Stimulated activated CD4-positive, alpha-beta T cell treated with anti-CD3 and anti-CD28 coated beads, Interleukin-12 subunit alpha, Interleukin-12 subunit beta, amount 100 ng/mL, for 48 hours (primary cell): ENCODE data around the gene HSFX3.
"Not testable (repeated sequence)": the region's sequence is repeated elsewhere in the genome, so short reads cannot be mapped to it uniquely, and the experiment has no call there.

ENCODE experiments used
- DNase-seq, 3 donors: peaks; one replicate each; pipeline ENCODE4 v3.0.0-alpha.2; 2020; ENCODE audit warnings: low read depth in 2 of 3, low spot score in 1 of 3

Gene HSFX3

GRCh38 chrX:149518236-149518635, 31.5 kb downstream of the HSFX3 start:
- DNase-seq, result no peak

DNA sequence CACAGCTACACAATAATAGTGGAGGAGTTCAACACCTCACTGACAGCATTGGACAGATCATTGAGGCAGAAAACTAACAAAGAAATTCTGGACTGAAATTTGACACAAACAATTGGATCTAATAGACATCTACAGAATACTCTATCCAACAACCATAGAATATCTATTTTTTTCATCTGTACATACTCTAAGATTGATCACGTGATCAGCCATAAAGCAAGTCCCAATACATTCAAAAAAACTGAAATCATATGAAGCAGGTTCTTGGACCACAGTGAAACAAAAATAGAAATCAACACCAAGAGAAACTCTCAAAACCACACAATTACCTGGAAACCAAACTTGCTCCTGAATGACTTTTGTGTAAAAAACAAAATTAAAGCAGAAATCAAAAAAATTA, 32.4 kb downstream of the HSFX3 start:
- DNase-seq, result no peak

- DNase-seq, result no peak
Measured at GRCh38 chrX:149516604-149517003, 33.1 kb downstream of the HSFX3 start.

DNA sequence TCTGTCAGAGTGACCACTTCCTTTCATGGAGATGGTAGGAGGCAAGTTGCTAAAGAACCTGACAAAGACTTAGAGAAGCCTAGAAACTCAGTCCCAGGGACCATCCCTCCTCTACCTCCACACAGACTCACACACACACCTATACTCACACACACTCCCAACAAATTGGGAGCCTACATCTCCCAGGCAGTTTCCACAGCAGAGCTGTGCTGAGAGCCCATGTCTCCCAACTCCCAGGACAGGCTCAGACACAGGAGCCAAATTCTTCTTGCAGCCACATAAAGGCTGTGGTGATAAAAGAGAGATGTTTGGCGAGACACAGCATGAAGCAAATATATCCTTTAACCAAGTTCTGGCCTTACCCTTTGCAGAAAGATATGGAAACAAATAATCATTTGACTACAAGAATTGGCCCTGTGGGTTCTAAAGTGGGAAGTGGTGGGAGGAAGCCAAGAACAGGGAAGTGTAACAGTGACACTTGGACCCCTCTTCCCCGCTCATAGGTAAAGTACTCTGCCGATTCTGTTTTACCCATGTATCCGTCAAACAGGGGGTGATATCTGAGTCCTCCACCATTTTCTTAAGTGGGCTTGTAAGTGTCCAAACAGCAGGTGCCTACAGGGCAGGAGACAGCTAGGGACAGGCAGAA, 33.6 kb downstream of the HSFX3 start:
- no peak for DNase-seq

DNA sequence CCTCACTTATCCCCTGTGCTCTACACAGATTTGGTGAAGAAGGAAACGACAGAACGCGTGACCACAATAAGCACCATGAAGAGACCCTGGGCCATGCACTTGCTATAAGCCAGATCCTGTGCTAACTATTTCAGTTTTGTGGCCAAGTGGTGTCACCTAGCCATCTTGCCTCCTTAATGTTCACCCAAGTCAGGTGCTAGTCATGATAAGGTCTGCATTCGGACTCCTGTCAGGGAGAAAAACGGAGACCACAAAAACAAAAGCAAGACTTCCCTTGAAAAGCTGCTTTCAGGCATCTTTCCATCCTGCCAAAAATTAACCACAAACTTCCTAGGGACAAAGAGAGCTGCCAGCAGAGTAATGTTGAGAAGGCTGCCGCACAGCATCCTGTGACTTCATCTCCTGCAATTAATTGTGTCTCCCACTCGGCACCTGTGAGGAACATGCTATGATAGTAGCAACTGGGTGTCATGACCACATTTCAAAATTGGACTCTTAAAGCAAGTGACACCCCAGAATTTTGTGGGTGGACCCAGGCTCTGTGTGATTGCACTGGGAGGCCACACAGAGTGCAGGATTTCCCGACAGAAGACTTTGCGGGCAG, 35.8 kb downstream of the HSFX3 start:
- DNase-seq, result no peak

DNA sequence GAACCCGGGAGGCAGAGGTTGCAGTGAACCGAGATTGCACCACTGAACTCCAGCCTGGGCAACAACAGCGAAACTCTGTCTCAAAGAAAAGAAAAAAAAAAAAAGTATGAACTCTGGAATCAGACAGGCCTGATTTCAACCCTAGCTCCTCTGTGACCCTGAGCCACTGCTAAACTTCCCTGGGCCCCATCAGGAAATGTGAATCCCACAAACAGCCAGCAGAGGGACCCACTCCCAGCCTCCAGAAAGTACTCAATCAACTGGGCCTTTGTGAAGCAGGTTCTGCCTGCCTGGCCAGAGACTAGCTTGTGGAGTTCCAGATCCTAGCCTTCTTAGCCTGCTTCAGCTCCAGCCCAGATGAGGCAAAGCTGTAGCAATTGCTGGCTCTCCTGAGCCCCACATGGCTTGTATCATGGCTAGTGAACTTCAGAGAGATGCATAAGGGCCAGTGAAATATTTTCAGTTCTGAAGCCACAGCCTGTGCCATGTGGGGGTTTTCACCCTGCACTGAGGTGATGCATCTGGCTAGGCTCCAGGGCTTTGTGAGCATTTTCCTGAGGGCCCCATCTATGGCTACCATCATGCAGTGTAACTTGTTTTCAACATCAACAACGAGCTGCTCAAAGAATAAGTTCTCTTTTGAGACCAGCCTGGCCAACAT, 37.4 kb downstream of the HSFX3 start:
- DNase-seq, result peak in 1 of 3 donors; percentile 65

DNA sequence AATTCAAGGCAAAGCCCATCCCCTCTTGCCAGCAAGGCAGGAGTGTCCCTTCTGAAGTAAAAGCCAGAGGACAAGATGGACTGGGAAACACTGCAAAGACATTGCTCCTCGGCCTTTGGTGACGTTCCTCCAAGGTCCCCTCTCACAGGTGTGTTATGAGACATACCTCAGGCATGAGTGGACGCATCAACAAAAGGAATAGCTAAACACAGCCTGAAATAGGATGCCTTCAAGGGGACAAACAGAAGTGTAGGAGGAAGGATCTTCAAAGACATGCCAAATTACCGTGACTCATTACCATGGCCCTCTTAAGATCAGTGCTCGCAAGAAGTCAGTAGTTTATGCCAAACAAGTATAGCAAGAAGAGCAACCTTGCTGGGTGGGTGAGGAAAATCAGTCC, 38.6 kb downstream of the HSFX3 start:
- DNase-seq, result no peak

- no peak for DNase-seq
Measured at GRCh38 chrX:149510386-149510785, 39.3 kb downstream of the HSFX3 start.

GRCh38 chrX:149508467-149508866, 41.3 kb downstream of the HSFX3 start:
- DNase-seq, result no peak

DNA sequence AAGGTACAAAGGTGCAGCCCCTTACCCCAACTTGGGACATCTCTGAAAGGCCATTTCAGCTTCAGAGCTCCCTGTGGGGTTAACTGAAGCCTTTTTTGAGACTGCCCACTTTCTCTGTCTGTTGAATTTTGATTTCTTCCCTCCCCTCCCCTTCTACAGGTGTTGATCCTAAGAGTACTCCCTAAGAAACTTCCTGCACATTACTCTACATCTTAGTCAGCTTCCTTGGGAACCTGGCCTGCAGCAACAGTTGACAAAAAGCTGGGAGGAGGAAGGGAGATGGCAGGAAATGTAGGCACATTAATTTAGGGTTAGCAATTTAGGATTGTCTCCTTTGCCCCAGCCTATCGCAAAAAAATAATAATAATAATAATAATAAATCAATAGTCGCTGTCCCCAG, 43.4 kb downstream of the HSFX3 start:
- DNase-seq, result no peak

GRCh38 chrX:149505671-149506070, 44.1 kb downstream of the HSFX3 start:
- no peak for DNase-seq

DNA sequence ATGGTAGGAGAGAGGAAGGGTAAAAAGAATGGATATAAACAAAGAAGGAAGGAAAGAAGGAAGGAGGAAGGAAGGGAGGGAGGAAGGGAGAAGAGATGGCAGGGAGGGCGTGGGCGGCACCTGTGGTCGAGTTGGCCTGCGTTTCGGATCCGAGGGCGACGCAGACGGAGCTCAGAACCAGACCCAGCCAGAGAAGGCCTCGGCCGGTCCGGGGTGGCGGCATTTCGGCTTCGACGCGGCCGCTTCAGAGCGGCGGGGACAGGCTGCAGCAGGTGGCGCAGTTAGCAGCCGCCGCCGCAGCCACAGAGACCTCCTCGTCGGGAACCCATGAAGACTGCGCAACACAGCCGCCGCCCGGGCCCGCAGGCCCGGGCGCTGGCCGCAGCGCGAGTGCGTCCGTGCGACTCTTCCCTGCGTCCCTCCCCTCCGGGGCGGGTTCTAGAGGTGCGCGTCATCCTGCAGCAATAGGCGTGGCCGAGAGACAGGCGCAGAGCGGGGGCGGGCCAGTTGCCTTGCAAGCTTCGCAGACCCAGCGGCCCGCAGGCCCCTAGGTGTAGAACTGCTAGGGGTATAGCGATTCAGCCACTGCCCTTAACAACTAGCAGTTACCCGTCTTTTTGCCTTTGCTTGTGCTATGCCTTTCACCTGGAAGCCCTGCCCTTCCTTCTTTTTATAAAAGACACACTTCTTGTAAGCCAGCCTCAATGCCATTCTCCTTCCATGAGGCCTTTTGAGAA, 44.6 kb downstream of the HSFX3 start, which contains the start of gene IDS:
Gene IDS (minus strand): TSS at position 392 of the 737 bp plus-strand sequence. CDS start 169 bp downstream, at position 223.
- DNase-seq, result peak; percentile 69 to 82 (median 72)

- peak; percentile 44 to 56 (median 49) for DNase-seq
Measured at GRCh38 chrX:149504226-149504914, 45.4 kb downstream of the HSFX3 start.

DNA sequence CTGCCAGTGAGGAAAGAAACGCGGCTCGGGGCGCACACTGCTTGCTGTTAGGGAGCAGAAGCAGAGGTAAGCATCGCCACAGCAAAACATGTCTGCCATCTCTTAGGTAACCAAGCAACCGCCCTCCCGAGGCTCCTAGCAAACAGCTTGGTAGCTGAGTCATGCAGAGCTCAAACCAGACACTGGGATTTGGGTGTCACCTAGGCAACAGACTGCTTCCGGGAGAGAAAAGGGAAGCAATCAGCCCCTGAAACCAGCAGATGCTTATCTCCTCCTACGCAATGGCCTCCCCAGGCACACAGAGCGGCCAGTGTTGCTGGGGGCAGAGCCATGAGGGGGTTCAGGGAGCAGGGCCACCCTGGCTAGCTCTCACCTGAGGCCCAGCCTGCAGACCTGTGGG, 46.3 kb downstream of the HSFX3 start:
- DNase-seq, result peak; percentile 32 to 42 (median 36)

DNA sequence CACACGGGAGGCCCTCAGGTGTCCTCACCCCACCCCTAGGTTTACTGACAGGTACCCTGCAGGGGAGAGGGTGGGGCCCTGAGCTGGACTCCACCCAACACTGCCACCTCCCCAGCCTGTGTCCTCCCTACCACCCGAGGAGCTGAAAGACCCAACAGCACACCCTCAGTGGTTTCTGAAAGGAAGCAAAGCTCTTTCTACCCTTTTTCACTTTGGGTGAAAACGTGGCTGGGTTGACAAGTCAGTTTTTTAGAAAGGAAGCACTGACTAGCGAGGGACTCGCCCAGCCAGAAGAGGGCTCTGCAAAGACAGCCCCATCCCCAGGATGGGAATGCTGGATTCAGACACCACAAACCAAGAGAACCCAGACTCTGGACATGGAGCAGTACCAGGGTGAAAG, 46.8 kb downstream of the HSFX3 start:
- not testable (repeated sequence) for DNase-seq

DNA sequence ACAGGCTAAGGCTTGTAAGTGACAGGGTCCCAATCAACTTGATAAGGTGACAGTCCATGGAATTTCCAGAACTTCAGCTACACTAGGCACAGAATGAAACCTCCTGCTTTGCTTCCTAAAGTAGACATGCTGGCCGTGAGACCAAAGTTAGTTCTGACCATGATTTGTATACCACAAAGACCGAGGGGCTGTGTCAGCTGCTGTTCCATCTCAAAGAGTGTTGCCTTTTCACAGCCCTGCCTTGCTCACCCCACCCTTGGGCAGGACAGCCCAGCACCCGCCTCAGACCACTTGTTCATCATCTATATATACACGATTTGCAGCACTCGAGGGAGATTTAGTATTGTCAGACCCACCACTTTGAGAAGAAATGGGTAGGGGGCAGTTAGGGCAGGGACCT, 50.0 kb downstream of the HSFX3 start:
- DNase-seq, result no peak

DNA sequence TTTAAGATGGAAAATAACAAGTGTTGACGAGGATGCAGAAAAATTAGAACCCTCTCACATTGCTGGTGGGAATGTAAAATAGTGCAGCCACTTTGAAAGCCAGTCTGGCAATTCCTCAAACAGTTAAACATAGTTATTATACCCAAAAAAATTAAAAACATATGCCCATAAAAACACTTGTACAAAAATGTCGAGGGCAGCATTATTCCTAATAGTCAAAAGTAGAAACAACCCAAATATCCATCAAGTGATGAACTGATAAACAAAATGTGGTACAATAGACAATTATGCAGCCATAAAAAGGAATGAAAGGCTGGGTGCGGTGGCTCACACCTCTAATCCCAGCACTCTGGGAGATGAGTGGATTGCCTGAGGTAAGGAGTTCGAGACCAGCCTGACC, 51.0 kb downstream of the HSFX3 start:
- no peak for DNase-seq
